GM21825 (cell line): Measurements from ENCODE around the gene IL22RA1.
A peak's percentile ranks its signal among the peaks of the same experiment; 100 is the strongest.

Source experiments
- ATAC-seq: cut with Tn5 transposase; IDR thresholded peaks from one replicate; pipeline ENCODE4 v1.9.1; 2021; ENCODE audit warnings: mild to moderate bottlenecking, moderate library complexity; ENCODE audit not compliant: unreplicated experiment

Gene IL22RA1

GRCh38 chr1:24167008-24167407 is 24.1 kb upstream of the IL22RA1 start:
- ATAC-seq = no peak

DNA sequence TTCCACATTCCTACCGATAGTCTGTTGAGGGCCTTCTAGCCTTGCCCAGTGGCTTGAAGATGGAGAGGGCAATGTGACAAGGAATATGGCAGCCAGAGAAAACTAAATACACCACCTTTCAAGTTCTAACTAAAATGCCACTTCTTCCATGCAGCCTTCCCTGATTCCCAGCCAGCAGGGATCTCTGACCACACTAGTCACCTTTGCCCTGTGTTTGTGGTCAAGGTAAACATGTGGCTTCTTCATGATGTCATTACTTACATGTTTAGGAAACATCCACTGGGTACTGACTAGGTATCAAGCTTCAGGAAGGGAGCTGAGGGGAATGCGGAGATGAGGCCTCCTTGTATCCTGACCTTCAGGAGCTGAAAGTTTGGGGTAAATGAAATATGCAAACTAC is 22.6 kb upstream of the IL22RA1 start:
- ATAC-seq = no peak

- ATAC-seq = no peak
Observed at GRCh38 chr1:24164004-24164403, 21.1 kb upstream of the IL22RA1 start.

GRCh38 chr1:24162201-24162600 is 19.3 kb upstream of the IL22RA1 start:
- ATAC-seq = no peak

DNA sequence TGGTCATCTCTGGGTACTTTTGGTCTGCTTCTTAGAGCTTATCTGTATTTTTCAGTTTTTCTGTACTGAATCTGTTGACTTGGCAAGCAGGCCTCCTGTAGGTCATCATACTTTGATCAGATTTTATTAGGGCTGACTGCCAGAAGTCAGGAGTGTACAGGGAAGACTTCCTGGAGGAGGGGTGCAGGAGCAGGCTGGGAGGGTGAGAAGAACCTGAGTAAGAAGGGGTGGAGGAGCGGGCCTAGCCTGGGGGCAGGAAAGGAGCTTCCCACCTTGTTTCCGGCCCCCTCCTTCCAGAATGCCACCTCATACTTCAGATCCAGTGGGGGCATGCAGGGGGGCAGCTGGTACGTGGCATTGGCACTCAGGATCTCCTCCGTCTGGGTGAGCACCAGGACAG is 18.3 kb upstream of the IL22RA1 start:
- no peak for ATAC-seq

DNA sequence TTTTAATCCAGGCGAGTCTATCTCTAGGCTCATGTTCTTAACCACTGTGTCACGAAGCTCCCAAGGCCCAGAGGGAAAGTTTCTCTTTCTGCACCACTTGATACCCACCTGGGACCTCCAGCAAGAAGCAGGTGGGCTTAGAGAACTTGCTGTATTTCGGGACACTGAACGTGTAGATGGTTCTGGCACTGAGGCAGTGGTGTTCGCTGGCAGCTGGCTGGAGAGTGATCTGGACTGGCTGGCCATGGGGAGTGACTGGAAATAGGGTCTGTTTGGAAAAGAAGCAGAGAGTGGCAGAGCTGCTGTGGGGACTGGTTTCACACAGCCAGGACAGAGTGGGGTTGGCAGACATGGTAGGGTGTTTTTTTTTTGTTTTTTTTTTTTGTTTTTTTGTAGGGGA is 16.4 kb upstream of the IL22RA1 start:
- no peak for ATAC-seq

DNA sequence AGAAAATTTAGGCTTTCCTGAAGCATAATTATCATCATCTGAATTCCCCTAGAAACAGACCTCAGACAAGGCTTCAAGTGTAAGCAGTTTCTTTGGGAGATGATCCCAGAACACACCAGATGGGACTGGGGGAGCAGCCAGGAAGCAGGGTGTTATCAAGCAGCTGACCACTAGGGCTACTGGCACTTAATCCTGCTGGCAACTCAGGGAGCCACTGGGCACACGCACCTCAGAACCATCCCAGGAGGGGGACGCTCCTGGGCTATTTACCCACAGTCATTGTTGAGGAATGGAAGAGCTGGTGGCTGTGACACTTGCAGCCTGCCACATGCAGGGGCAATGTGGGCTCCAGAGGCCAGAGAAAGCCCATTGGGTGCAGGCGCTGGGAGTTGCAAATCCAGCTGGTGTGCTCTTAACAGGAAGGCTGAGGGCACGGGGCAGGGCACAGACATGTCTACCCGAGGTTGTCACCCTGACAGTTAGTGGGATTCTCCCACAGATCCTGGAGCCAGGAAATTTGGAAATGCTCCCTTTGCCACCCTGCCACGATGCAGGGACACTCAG is 15.1 kb upstream of the IL22RA1 start:
- ATAC-seq = no peak

- no peak for ATAC-seq
Observed at GRCh38 chr1:24156542-24157260, 13.8 kb upstream of the IL22RA1 start.

GRCh38 chr1:24155011-24155782 is 12.3 kb upstream of the IL22RA1 start:
- no peak for ATAC-seq

DNA sequence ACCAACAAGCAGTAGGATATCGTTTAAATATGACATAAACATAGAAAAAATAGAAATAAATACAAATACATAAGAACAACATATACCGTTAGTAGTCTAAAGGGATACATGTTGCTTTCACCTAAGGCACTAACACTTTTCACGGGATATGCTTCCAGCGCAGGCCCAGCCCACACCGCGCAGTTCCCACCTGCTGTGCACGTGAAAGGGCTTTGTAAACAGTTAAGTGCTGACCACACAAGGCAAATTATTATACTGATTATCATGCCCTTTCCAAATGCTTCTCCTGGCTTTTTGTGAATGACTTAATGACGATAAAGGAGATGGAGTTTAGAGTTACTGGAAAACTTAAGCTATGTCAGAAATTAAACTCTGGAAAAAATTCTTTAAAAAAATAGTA is 11.3 kb upstream of the IL22RA1 start:
- no peak for ATAC-seq

DNA sequence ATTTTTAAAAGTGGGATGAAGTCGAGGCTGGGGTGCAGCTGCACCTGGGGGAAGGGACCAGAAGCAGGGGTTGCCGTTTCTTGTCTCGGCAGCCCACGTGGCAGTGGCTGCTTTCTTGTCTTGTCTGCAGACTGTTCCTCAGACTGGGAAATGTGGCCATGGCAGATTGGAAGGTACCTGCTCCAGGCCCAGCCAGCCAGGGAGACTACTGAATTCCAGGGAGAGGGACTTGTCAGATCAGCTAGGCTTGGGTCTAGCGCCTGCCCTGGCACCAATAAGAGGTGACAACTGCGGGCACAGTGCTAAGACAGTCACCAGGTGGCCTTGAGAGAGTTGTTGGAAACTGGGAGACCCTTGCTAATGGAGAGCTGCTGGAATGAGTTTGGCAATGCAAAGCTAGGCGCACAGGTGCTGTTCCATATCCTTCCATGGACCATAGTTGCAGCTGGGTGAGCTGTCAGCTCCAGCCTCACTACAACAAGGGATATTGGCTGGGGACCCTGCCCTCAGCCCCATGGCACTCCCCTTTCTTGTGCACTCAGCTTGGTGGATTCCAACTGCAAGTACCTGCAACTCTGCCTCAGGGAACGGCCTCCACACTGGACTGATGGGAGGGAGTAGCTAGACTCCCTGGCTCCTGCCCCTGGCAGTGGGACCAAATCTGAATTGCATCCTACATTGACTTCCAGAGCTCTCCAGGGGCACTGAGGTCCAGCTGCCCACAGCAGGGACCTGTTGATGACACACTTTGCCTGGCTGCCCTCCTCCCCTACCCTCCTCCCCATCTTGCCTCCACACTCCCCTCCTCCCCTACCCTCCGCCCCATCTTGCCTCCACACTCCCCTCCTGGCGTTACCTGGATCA is 9.9 kb upstream of the IL22RA1 start:
- ATAC-seq = no peak

DNA sequence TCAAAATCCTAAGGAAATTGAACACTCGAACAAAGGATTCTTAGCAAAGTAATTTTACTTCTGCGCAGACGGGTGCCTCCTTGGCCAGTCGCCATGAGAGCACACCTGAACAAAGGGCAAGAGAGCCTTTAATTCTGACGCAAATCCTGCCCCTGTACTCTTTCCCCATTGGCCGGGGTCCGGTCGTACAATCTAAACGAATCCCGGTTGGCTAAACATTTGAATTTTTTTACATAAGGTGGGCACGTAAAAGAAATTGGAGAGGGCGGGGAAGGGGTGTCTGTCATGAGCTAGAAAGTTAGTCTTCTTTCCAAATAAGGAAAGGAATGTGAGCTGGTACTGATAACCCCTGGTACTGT is 8.2 kb upstream of the IL22RA1 start:
- ATAC-seq = no peak

GRCh38 chr1:24150234-24151174 is 7.6 kb upstream of the IL22RA1 start:
- ATAC-seq = peak; percentile 64

DNA sequence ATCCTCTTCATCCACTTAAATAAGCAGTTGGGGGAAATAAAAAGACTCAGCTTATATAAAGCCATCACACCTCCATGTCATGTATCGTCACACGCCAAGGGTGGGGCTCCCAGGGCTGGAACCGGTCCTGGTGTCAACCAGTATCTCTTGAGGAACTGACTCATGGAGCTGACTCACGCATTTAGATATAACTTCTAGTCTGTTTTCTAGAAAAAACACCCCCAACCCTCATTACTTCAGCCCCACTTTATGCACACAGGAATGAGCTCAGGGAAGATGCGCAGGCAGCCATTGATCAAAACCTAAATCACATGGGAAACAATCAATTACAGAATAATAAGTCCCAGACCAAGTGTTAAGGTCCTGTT is 6.9 kb upstream of the IL22RA1 start:
- no peak for ATAC-seq

DNA sequence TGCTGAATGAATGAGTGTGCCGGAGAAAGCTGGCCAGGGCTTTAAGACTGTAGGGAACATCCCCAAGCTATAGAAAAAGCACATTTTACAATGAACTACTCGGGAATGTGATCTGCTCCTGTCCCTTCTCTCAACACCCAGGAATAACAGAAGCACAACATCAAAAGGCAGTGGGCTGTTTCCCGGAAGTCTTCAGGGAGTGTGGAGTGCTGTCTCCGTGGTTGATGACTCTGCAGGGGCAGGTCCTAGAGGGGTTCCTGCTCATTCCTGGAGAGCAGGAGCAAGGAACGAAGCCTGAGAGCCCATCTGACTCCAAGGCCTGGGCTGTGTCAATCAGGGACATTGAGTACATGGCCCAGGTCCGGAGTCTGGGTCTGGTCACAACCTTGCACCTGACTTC is 4.9 kb upstream of the IL22RA1 start:
- ATAC-seq = no peak

- ATAC-seq = no peak
Observed at GRCh38 chr1:24147194-24147593, 4.3 kb upstream of the IL22RA1 start.

GRCh38 chr1:24141311-24141997 is 1.5 kb downstream of the IL22RA1 start:
- no peak for ATAC-seq

DNA sequence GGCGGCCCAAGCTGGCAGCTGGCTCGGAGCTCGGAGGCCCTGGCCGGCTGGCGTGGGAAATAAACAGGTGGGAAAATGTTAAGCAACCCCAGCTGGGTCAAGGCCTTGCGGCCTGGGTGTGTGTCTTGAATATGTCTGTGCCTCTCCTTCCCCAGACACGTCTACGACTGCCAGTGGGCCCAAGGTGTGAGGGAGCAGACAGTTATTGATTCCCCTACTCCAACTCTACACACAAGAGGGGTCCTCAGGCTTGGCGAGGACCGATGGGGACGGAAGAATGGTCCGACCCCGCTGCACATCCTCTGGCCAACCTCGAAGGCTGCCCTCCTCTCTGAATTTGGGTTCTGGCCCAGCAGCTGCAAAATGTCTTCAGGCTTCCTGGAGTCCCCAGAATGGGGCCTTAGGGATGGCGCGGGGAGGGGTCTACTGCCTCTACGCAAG is 2.2 kb downstream of the IL22RA1 start:
- no peak for ATAC-seq

DNA sequence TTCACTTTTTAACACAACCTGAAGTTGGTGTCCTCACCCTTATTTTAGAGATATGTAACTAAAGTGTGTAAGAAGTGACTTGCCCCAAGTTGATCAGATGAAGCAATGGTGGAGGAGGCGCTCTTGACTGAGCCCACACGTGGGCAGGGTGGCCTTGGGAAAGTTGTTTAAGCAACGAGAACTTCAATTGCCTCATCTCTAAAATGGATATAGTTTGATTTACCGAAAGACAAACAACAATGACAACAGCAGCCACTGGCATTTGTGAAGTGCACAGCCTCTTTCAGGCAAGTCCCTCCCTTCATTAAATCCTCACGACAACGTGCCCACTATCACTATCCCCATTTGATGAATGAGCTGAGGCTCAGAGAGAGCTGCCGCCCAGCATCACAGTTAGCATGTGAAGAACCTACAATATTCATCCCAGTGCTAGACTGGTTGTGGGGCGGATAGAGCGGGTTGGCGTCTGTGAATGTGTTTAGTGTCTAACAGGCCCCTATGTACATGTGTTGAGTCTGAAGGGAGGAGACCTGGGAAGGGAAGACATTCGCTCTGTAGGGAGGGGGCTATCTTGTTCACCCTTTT is 3.0 kb downstream of the IL22RA1 start:
- no peak for ATAC-seq

- no peak for ATAC-seq
Observed at GRCh38 chr1:24139222-24139489, 3.8 kb downstream of the IL22RA1 start.
